ENCODE measurements around the gene PROCA1.

DNA sequence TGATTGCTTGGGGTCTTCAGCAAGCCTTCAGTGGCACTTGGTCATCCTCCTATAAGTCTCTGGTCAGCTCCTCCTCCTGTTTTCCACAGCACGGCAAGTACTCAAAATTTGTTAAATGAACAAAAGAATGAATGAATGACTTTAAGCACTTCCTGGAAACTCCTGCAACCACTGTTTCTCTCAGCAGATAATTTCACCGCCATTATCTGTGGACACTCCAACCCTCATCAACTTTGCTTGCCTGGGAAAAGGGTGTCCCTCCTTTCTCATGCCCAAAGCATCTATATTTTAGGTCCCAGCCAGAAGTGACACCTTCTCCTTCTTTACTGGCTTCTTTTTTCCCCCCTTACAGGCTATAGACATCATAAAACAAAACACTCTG lies 4.4 kb downstream of the PROCA1 start:
- TF ChIP-seq, protein P1, sequence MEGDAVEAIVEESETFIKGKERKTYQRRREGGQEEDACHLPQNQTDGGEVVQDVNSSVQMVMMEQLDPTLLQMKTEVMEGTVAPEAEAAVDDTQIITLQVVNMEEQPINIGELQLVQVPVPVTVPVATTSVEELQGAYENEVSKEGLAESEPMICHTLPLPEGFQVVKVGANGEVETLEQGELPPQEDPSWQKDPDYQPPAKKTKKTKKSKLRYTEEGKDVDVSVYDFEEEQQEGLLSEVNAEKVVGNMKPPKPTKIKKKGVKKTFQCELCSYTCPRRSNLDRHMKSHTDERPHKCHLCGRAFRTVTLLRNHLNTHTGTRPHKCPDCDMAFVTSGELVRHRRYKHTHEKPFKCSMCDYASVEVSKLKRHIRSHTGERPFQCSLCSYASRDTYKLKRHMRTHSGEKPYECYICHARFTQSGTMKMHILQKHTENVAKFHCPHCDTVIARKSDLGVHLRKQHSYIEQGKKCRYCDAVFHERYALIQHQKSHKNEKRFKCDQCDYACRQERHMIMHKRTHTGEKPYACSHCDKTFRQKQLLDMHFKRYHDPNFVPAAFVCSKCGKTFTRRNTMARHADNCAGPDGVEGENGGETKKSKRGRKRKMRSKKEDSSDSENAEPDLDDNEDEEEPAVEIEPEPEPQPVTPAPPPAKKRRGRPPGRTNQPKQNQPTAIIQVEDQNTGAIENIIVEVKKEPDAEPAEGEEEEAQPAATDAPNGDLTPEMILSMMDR (IDR thresholded peaks at IDR 0.05): no peak
- no peak for TF ChIP-seq POLR2A (IDR thresholded peaks at IDR 0.05)

Measured in adrenal gland (tissue), 5 donors.